Measurements from ENCODE around the gene MYOZ2.
"Not testable (repeated sequence)": the region's sequence is repeated elsewhere in the genome, so short reads cannot be mapped to it uniquely, and the experiment has no call there.

The MYOZ2 gene

GRCh38 chr4:119149110-119149509 is 13.5 kb downstream of the MYOZ2 start:
- no peak overlapping the region for H3K27ac ChIP-seq (ENCODE audit: low read depth, low read length)
- no peak overlapping the region for H3K4me3 ChIP-seq (ENCODE audit: low read depth, low read length)
- no peak overlapping the region for H2AFZ ChIP-seq (ENCODE audit: low read length, unreplicated experiment)
- H3K79me2 ChIP-seq (ENCODE audit: control insufficient read depth, insufficient read depth, low read length, unreplicated experiment): no peaks in the 10 kb centered on the region
- no peaks in the 10 kb centered on the region for H3K27me3 ChIP-seq (ENCODE audit: insufficient read depth, low read length)
- no peaks in the 10 kb centered on the region for H3K36me3 ChIP-seq (ENCODE audit: insufficient read depth, low read length)
- no peaks in the 10 kb centered on the region for H3K4me1 ChIP-seq (ENCODE audit: control insufficient read depth, insufficient read depth, low read length, unreplicated experiment)

GRCh38 chr4:119151161-119151560 is 15.5 kb downstream of the MYOZ2 start:
- Histone ChIP-seq H3K4me3 (ENCODE audit: low read depth, low read length) (no peak overlapping the region), H3K36me3 (ENCODE audit: insufficient read depth, low read length) (no peaks in the 10 kb centered on the region), H3K27me3 (ENCODE audit: insufficient read depth, low read length) (no peaks in the 10 kb centered on the region), H3K79me2 (ENCODE audit: control insufficient read depth, insufficient read depth, low read length, unreplicated experiment) (no peaks in the 10 kb centered on the region), H3K27ac (ENCODE audit: low read depth, low read length) (no peak overlapping the region), H2AFZ (ENCODE audit: low read length, unreplicated experiment) (no peak overlapping the region), H3K4me1 (ENCODE audit: control insufficient read depth, insufficient read depth, low read length, unreplicated experiment) (no peaks in the 10 kb centered on the region)

- Histone ChIP-seq H2AFZ (ENCODE audit: low read length, unreplicated experiment) (no peak overlapping the region), H3K4me3 (ENCODE audit: low read depth, low read length) (no peak overlapping the region)
Measured at GRCh38 chr4:119152741-119153140, 17.1 kb downstream of the MYOZ2 start.

GRCh38 chr4:119162174-119162573 is 26.5 kb downstream of the MYOZ2 start:
- no peaks in the 10 kb centered on the region for H3K4me1 ChIP-seq (ENCODE audit: control insufficient read depth, insufficient read depth, low read length, unreplicated experiment)
- H3K27me3 ChIP-seq (ENCODE audit: insufficient read depth, low read length): no peaks in the 10 kb centered on the region
- no peaks in the 10 kb centered on the region for H3K36me3 ChIP-seq (ENCODE audit: insufficient read depth, low read length)
- no peak overlapping the region for H3K4me3 ChIP-seq (ENCODE audit: low read depth, low read length)
- H3K79me2 ChIP-seq (ENCODE audit: control insufficient read depth, insufficient read depth, low read length, unreplicated experiment): no peaks in the 10 kb centered on the region
- H2AFZ ChIP-seq (ENCODE audit: low read length, unreplicated experiment): no peak overlapping the region
- no peak overlapping the region for H3K27ac ChIP-seq (ENCODE audit: low read depth, low read length)

More at GRCh38 chr4:119152741-119153140, 17.1 kb downstream of the MYOZ2 start:
- H3K36me3 ChIP-seq (ENCODE audit: insufficient read depth, low read length): no peaks in the 10 kb centered on the region
- H3K27ac ChIP-seq (ENCODE audit: low read depth, low read length): no peak overlapping the region
- H3K79me2 ChIP-seq (ENCODE audit: control insufficient read depth, insufficient read depth, low read length, unreplicated experiment): no peaks in the 10 kb centered on the region
- H3K27me3 ChIP-seq (ENCODE audit: insufficient read depth, low read length): no peaks in the 10 kb centered on the region
- no peaks in the 10 kb centered on the region for H3K4me1 ChIP-seq (ENCODE audit: control insufficient read depth, insufficient read depth, low read length, unreplicated experiment)

- Histone ChIP-seq H3K36me3 (ENCODE audit: insufficient read depth, low read length) (no peaks in the 10 kb centered on the region), H2AFZ (ENCODE audit: low read length, unreplicated experiment) (no peak overlapping the region), H3K27me3 (ENCODE audit: insufficient read depth, low read length) (no peaks in the 10 kb centered on the region), H3K4me1 (ENCODE audit: control insufficient read depth, insufficient read depth, low read length, unreplicated experiment) (no peaks in the 10 kb centered on the region), H3K27ac (ENCODE audit: low read depth, low read length) (no peak overlapping the region), H3K79me2 (ENCODE audit: control insufficient read depth, insufficient read depth, low read length, unreplicated experiment) (no peaks in the 10 kb centered on the region), H3K4me3 (ENCODE audit: low read depth, low read length) (no peak overlapping the region)
Measured at GRCh38 chr4:119165767-119166166, 30.1 kb downstream of the MYOZ2 start.

GRCh38 chr4:119170195-119170594 is 34.6 kb downstream of the MYOZ2 start:
- Histone ChIP-seq H3K27me3 (ENCODE audit: insufficient read depth, low read length) (no peaks in the 10 kb centered on the region), H3K27ac (ENCODE audit: low read depth, low read length) (no peak overlapping the region), H3K79me2 (ENCODE audit: control insufficient read depth, insufficient read depth, low read length, unreplicated experiment) (no peaks in the 10 kb centered on the region), H3K4me3 (ENCODE audit: low read depth, low read length) (no peak overlapping the region), H2AFZ (ENCODE audit: low read length, unreplicated experiment) (no peak overlapping the region), H3K4me1 (ENCODE audit: control insufficient read depth, insufficient read depth, low read length, unreplicated experiment) (peaks cover 4% of the 10 kb centered on the region), H3K36me3 (ENCODE audit: insufficient read depth, low read length) (no peaks in the 10 kb centered on the region)

- no peaks in the 10 kb centered on the region for H3K27me3 ChIP-seq (ENCODE audit: insufficient read depth, low read length)
- no peak overlapping the region for H3K4me3 ChIP-seq (ENCODE audit: low read depth, low read length)
- no peak overlapping the region for H2AFZ ChIP-seq (ENCODE audit: low read length, unreplicated experiment)
- peaks cover 4% of the 10 kb centered on the region for H3K4me1 ChIP-seq (ENCODE audit: control insufficient read depth, insufficient read depth, low read length, unreplicated experiment)
- H3K36me3 ChIP-seq (ENCODE audit: insufficient read depth, low read length): no peaks in the 10 kb centered on the region
- H3K27ac ChIP-seq (ENCODE audit: low read depth, low read length): no peak overlapping the region
- no peaks in the 10 kb centered on the region for H3K79me2 ChIP-seq (ENCODE audit: control insufficient read depth, insufficient read depth, low read length, unreplicated experiment)
Measured at GRCh38 chr4:119172223-119172622, 36.6 kb downstream of the MYOZ2 start.

- not testable (repeated sequence) for H3K4me1 ChIP-seq (ENCODE audit: control insufficient read depth, insufficient read depth, low read length, unreplicated experiment); H2AFZ ChIP-seq (ENCODE audit: low read length, unreplicated experiment); H3K27me3 ChIP-seq (ENCODE audit: insufficient read depth, low read length); H3K27ac ChIP-seq (ENCODE audit: low read depth, low read length); H3K36me3 ChIP-seq (ENCODE audit: insufficient read depth, low read length); H3K4me3 ChIP-seq (ENCODE audit: low read depth, low read length); H3K79me2 ChIP-seq (ENCODE audit: control insufficient read depth, insufficient read depth, low read length, unreplicated experiment)
Measured at GRCh38 chr4:119173729-119174361, 38.2 kb downstream of the MYOZ2 start.

GRCh38 chr4:119179011-119179410 is 43.4 kb downstream of the MYOZ2 start:
- no peaks in the 10 kb centered on the region for H3K36me3 ChIP-seq (ENCODE audit: insufficient read depth, low read length)
- H2AFZ ChIP-seq (ENCODE audit: low read length, unreplicated experiment): no peak overlapping the region
- H3K27ac ChIP-seq (ENCODE audit: low read depth, low read length): no peak overlapping the region
- H3K4me1 ChIP-seq (ENCODE audit: control insufficient read depth, insufficient read depth, low read length, unreplicated experiment): no peaks in the 10 kb centered on the region
- H3K27me3 ChIP-seq (ENCODE audit: insufficient read depth, low read length): no peaks in the 10 kb centered on the region
- no peak overlapping the region for H3K4me3 ChIP-seq (ENCODE audit: low read depth, low read length)
- H3K79me2 ChIP-seq (ENCODE audit: control insufficient read depth, insufficient read depth, low read length, unreplicated experiment): no peaks in the 10 kb centered on the region

- Histone ChIP-seq H3K79me2 (ENCODE audit: control insufficient read depth, insufficient read depth, low read length, unreplicated experiment) (no peaks in the 10 kb centered on the region), H3K4me3 (ENCODE audit: low read depth, low read length) (no peak overlapping the region), H2AFZ (ENCODE audit: low read length, unreplicated experiment) (no peak overlapping the region), H3K27ac (ENCODE audit: low read depth, low read length) (no peak overlapping the region), H3K4me1 (ENCODE audit: control insufficient read depth, insufficient read depth, low read length, unreplicated experiment) (no peaks in the 10 kb centered on the region), H3K27me3 (ENCODE audit: insufficient read depth, low read length) (no peaks in the 10 kb centered on the region), H3K36me3 (ENCODE audit: insufficient read depth, low read length) (no peaks in the 10 kb centered on the region)
Measured at GRCh38 chr4:119184128-119184527, 48.5 kb downstream of the MYOZ2 start.

- no peaks in the 10 kb centered on the region for H3K4me1 ChIP-seq (ENCODE audit: control insufficient read depth, insufficient read depth, low read length, unreplicated experiment)
- no peaks in the 10 kb centered on the region for H3K36me3 ChIP-seq (ENCODE audit: insufficient read depth, low read length)
- no peak overlapping the region for H2AFZ ChIP-seq (ENCODE audit: low read length, unreplicated experiment)
- H3K27ac ChIP-seq (ENCODE audit: low read depth, low read length): no peak overlapping the region
- no peak overlapping the region for H3K4me3 ChIP-seq (ENCODE audit: low read depth, low read length)
- H3K79me2 ChIP-seq (ENCODE audit: control insufficient read depth, insufficient read depth, low read length, unreplicated experiment): no peaks in the 10 kb centered on the region
- no peaks in the 10 kb centered on the region for H3K27me3 ChIP-seq (ENCODE audit: insufficient read depth, low read length)
Measured at GRCh38 chr4:119189638-119190037, 54.0 kb downstream of the MYOZ2 start.
